Measurements from ENCODE around the gene PFKL.

DNA sequence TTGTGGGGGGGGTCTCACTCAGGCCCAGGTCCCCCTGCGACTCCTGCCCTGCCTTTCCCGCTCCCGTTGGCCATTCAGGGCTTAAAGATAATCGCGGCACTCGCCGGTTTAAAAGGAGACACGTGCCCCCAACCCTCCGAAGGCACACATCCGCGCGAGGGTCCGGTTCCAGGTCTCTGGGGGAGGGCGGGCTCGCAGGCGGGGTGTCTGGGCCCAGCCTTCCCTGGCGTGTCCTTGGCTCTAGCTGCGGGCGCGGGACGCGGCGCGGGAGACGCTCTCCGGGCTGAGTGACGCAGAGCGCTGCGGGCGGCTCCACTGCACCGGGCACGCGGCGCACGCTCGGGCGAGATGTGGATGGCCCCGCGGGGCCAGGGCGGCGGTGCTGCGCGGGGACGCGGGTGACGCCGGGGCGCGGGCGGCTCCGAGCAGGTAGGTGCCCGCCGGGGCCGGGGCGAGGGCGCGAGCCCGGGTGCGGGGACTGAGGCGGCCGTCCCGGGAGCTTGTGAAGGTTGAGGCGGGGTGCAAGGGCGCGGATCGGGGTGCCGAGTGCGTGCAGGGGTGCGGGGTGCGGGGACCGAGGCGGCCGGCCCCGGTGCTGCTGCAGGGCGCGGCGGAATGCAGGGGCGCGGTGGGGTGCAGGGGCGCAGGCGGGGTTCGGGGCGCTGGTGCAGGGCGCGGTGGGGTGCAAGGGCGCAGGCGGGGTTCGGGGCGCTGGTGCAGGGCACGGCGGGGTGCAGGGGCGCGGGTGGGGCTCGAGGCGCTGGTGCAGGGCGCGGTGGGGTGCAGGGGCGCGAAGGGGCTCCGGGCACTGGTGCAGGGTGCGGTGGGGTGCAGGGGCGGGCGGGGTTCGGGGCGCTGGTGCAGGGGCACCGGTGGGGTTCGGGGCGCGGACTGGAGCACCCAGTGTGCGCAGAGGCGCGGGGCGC is 50.3 kb downstream of the PFKL start:
- no peak for TF ChIP-seq POLR2A (IDR thresholded peaks at IDR 0.05; ENCODE audit: borderline replicate concordance, extremely low read depth, insufficient read depth, insufficient read length)
- TF ChIP-seq, protein P1, sequence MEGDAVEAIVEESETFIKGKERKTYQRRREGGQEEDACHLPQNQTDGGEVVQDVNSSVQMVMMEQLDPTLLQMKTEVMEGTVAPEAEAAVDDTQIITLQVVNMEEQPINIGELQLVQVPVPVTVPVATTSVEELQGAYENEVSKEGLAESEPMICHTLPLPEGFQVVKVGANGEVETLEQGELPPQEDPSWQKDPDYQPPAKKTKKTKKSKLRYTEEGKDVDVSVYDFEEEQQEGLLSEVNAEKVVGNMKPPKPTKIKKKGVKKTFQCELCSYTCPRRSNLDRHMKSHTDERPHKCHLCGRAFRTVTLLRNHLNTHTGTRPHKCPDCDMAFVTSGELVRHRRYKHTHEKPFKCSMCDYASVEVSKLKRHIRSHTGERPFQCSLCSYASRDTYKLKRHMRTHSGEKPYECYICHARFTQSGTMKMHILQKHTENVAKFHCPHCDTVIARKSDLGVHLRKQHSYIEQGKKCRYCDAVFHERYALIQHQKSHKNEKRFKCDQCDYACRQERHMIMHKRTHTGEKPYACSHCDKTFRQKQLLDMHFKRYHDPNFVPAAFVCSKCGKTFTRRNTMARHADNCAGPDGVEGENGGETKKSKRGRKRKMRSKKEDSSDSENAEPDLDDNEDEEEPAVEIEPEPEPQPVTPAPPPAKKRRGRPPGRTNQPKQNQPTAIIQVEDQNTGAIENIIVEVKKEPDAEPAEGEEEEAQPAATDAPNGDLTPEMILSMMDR (IDR thresholded peaks at IDR 0.05 in 2 of 3, conservative IDR thresholded peaks at IDR 0.05 in 1 of 3; ENCODE audit: borderline replicate concordance in 1 of 3, insufficient read depth in 1 of 3, low read depth in 2 of 3, low read length in 2 of 3) = no peak
- no peak for TF ChIP-seq TCF7L2 (IDR thresholded peaks at IDR 0.05; ENCODE audit: borderline replicate concordance, extremely low read depth, insufficient read depth, insufficient read length)
- TF ChIP-seq SP1 (IDR thresholded peaks at IDR 0.05; ENCODE audit: low read depth) = no peak

Measured in HCT116 (cell line).